HepG2 (cell line): Measurements from ENCODE around the gene CTNNA3. TPM values are rescaled to one million over a fixed set of nuclear protein-coding genes. Genes with fewer than 3 reads are reported as not detected.

Source experiments
- ATAC-seq: fragments of 200-7000 bp; cut with Tn5 transposase; 3 replicates; pipeline ENCODE4 v1.9.1; 2020; ENCODE audit warnings: mild to moderate bottlenecking, moderate library complexity
- BruUV-seq: library from RNA; stranded (reverse); fragments of 400-500 nt; replicated peaks from 2 replicates; lab custom pipeline; 2021; lab: Mats Ljungman, UMichigan
- CTCF ChIA-PET: fragments of 300-600 bp; formaldehyde crosslinking; extraction: SDS; loops from one replicate; lab custom pipeline; 2021; ENCODE audit warnings: low total read pairs, inconsistent platforms, low intra/inter-chr PET ratio; lab: Yijun Ruan, JAX
- POLR2A ChIA-PET: fragments of 350-600 bp; sonication (Branson Sonifier 250); formaldehyde crosslinking; loops from one replicate; lab custom pipeline; 2020; ENCODE audit warnings: antibody characterized with exemption, inconsistent platforms; lab: Yijun Ruan, JAX
- DNase-seq: peaks from one replicate; pipeline ENCODE4 v3.0.0-alpha.2; 2015; ENCODE audit warnings: low spot score
- FAIRE-seq: peaks from 3 replicates; lab custom pipeline; 2011; peaks lifted over from hg19 to GRCh38; lab: Jason Lieb, UNC
- H2AFZ ChIP-seq: one replicate; pipeline ENCODE4 v1.6.1; 2011; ENCODE audit warnings: low read length, inconsistent platforms
- H3K27ac ChIP-seq: fragments of 300-600 bp; 3 replicates; pipeline ENCODE4 v1.8.0; 2011; ENCODE audit warnings: mixed run types, mild to moderate bottlenecking, mixed read lengths, low read length, inconsistent platforms; ENCODE audit not compliant: insufficient read depth; ENCODE audit errors: extremely low read length
- H3K27me3 ChIP-seq, 2 experiments: fragments of 200-600 bp in 1 of 2; 2 replicates in 1 of 2; 3 replicates in 1 of 2; pipeline versions ENCODE4 v1.6.0 to v1.8.0; 2011; ENCODE audit warnings: low read length in 2 of 2, mild to moderate bottlenecking in 2 of 2, moderate library complexity in 2 of 2, inconsistent platforms in 1 of 2; ENCODE audit not compliant: insufficient read depth in 2 of 2, control insufficient read depth in 1 of 2
- H3K36me3 ChIP-seq, 2 experiments: fragments of 200-600 bp in 1 of 2; replicated peaks in 1 of 2; 2 replicates in 1 of 2; 3 replicates in 1 of 2; pipeline versions ENCODE4 v1.5.1 to v1.8.0; 2011; ENCODE audit warnings: low read length in 2 of 2, inconsistent platforms in 1 of 2; ENCODE audit not compliant: insufficient read depth in 2 of 2, control insufficient read depth in 1 of 2
- H3K4me1 ChIP-seq: 2 replicates; pipeline ENCODE4 v1.5.1; 2012; ENCODE audit warnings: low read length, inconsistent platforms; ENCODE audit not compliant: insufficient read depth
- H3K4me2 ChIP-seq: 2 replicates; pipeline ENCODE4 v1.6.0; 2011; ENCODE audit warnings: low read depth, low read length, inconsistent platforms
- H3K4me3 ChIP-seq, 3 experiments: fragments of 200-600 bp in 1 of 3; sonication (generic), shearing (Covaris generic) in 1 of 3; replicated peaks in 1 of 3; 2 replicates each; pipeline ENCODE4 v1.5.1; 2011 to 2016; ENCODE audit warnings: low read length in 3 of 3, inconsistent platforms in 2 of 3, low read depth in 2 of 3, mild to moderate bottlenecking in 2 of 3, control low read depth in 1 of 3, mixed read lengths in 1 of 3; ENCODE audit not compliant: insufficient read depth in 1 of 3
- H3K79me2 ChIP-seq: one replicate; pipeline ENCODE4 v1.6.1; 2011; ENCODE audit warnings: low read length, inconsistent platforms; ENCODE audit not compliant: insufficient read depth
- H3K9ac ChIP-seq: 2 replicates; pipeline ENCODE4 v1.6.0; 2011; ENCODE audit warnings: mild to moderate bottlenecking, low read depth, low read length, inconsistent platforms; ENCODE audit not compliant: insufficient read depth
- H3K9me3 ChIP-seq: 2 replicates; pipeline ENCODE4 v1.5.1; 2012; ENCODE audit warnings: mild to moderate bottlenecking, low read length
- H4K20me1 ChIP-seq: 2 replicates; pipeline ENCODE4 v1.6.0; 2011; ENCODE audit warnings: inconsistent platforms, mild to moderate bottlenecking, low read length, moderate library complexity; ENCODE audit not compliant: insufficient read depth
- MAFK ChIP-seq, 2 experiments: IDR thresholded peaks in 1 of 2; conservative IDR thresholded peaks in 1 of 2; 2 replicates each; pipeline ENCODE4 v1.6.1; 2011; ENCODE audit warnings: improper control_type of control experiment in 2 of 2, low read length in 2 of 2
- ZBED4 ChIP-seq: sonication (generic); formaldehyde crosslinking; IDR thresholded peaks from 2 replicates; pipeline ENCODE4 v1.4.0; 2020; ENCODE audit warnings: missing genetic modification reagents, borderline replicate concordance
- ZNF660 ChIP-seq: sonication (generic); formaldehyde crosslinking; IDR thresholded peaks from 2 replicates; pipeline ENCODE4 v1.5.1; 2020; ENCODE audit warnings: mild to moderate bottlenecking, low read depth, missing genetic modification reagents, borderline replicate concordance
- WGBS: methylation state at CpG from one replicate; pipeline ENCODE4 v1.1.6; 2017; ENCODE audit warnings: low lambda C conversion rate; 5-methylcytosine and 5-hydroxymethylcytosine counted together
- in situ Hi-C: cut with HindIII; loops from 2 replicates; pipeline ENCODE4 v1.10.0; 2017; ENCODE audit warnings: low pct_unique_long_range_greater_than_20kb; ENCODE audit not compliant: extremely low pct_ligation_motif_present
- intact Hi-C: fragments of 100-400 bp; cut with micrococcal nuclease; formaldehyde crosslinking; loops from one replicate; pipeline ENCODE4 v1.10.0; 2022; ENCODE audit not compliant: unreplicated experiment
- polyA plus RNA-seq, 8 experiments: library from polyadenylated mRNA; depleted of rRNA in 3 of 8; stranded (reverse) in 7 of 8; unstranded in 1 of 8; fragments of >200 nt; fragmentation: Illumina TruSeq in 4 of 8; extraction: Trizol in 4 of 8; gene quantifications; 2 replicates each; pipeline versions ENCODE4 v1.2.1 to v1.2.3, GENCODE V29; 2011 to 2016; ENCODE audit warnings: low read depth in 4 of 8, missing spikeins in 1 of 8, mixed read lengths in 1 of 8; ENCODE audit not compliant: insufficient read depth in 1 of 8
- total RNA-seq, 5 experiments: library from RNA; depleted of rRNA; stranded (reverse); fragments of >200 nt; fragmentation: Illumina TruSeq; extraction: Trizol; gene quantifications; 2 replicates each; pipeline ENCODE4 v1.2.3, GENCODE V29; 2016; ENCODE audit warnings: low read depth in 1 of 5

Gene CTNNA3
- total and polyA plus RNA-seq, 2 of the 13 experiments (the other 11 are each of a cell fraction or from before 2014, with no cell fraction given): not detected

GRCh38 chr10:66717231-66717981 lies 978.6 kb downstream of the CTNNA3 start:
- Histone ChIP-seq H3K9me3 (no peaks in the 10 kb centered on the region), H3K4me3 (no peak overlapping the region), H3K4me2 (no peak overlapping the region), H3K9ac (no peak overlapping the region), H3K27me3 (no peaks in the 10 kb centered on the region), H3K36me3 (no peaks in the 10 kb centered on the region), H3K4me1 (no peaks in the 10 kb centered on the region), H2AFZ (no peak overlapping the region), H3K27ac (no peak overlapping the region), H4K20me1 (no peaks in the 10 kb centered on the region), H3K79me2 (no peaks in the 10 kb centered on the region)
- POLR2A ChIA-PET: no interaction called here
- BruUV-seq: no TSS peak
- WGBS: 6% methylated on average over 7 of the region's 8 CpGs
- TF ChIP-seq ZNF660 (CRISPR knock-in tag) (no peak), ZBED4 (no peak), MAFK (conservative IDR thresholded peaks at IDR 0.05 in 1 of 2, IDR thresholded peaks at IDR 0.05 in 1 of 2; ENCODE audit: low read length in 2 of 2) (peak in 1 of 2 experiments; percentile 24; a peak in 2 of 4 replicates)
- ATAC-seq: no peak
- in situ Hi-C loops: no loop called here
- no peak for DNase-seq
- FAIRE-seq: no peak
- CTCF ChIA-PET: no interaction called here
- intact Hi-C loops: no loop called here
